Heart right ventricle (tissue), 16 donors: ENCODE measurements around the gene IMMT. TPM values are rescaled to one million over a fixed set of nuclear protein-coding genes. Genes with fewer than 3 reads are reported as not detected.

ENCODE experiments used
- ATAC-seq, 8 donors: fragments of 200-7000 bp; cut with Tn5 transposase; one replicate each; pipeline ENCODE4 v1.9.1; 2020; ENCODE audit warnings: mild to moderate bottlenecking in 8 of 8, moderate library complexity in 8 of 8, moderate number of reproducible peaks in 1 of 8
- DNase-seq, 2 donors: peaks; one replicate each; pipeline ENCODE4 v3.0.0-alpha.2; 2020
- H3K27ac ChIP-seq, 10 donors: fragments of 200-600 bp; sonication (generic) in 2 of 10; one replicate each; pipeline versions ENCODE4 v1.5.0 to v1.8.0; 2020 to 2022; ENCODE audit warnings: mild to moderate bottlenecking in 3 of 10
- H3K27me3 ChIP-seq, 7 donors: fragments of 200-600 bp; one replicate each; pipeline ENCODE4 v1.8.0; 2021 to 2022; ENCODE audit warnings: mild to moderate bottlenecking in 2 of 7
- H3K36me3 ChIP-seq, 9 donors: fragments of 200-600 bp; sonication (generic) in 1 of 9; one replicate each; pipeline versions ENCODE4 v1.5.0 to v1.8.0; 2020 to 2022; ENCODE audit warnings: mild to moderate bottlenecking in 2 of 9
- H3K4me1 ChIP-seq, 9 donors: fragments of 200-600 bp; sonication (generic) in 1 of 9; one replicate each; pipeline versions ENCODE4 v1.5.0 to v1.8.0; 2020 to 2022; ENCODE audit warnings: mild to moderate bottlenecking in 4 of 9
- H3K4me3 ChIP-seq, 10 donors: fragments of 200-600 bp; sonication (generic) in 2 of 10; one replicate each; pipeline versions ENCODE4 v1.5.0 to v1.8.0; 2020 to 2022; ENCODE audit warnings: mild to moderate bottlenecking in 7 of 10, moderate library complexity in 2 of 10
- H3K9me3 ChIP-seq, 11 donors: fragments of 200-600 bp in 10 of 11; sonication (generic) in 2 of 11; one replicate each; pipeline versions ENCODE4 v1.5.0 to v1.8.0; 2013 to 2022; ENCODE audit warnings: mild to moderate bottlenecking in 2 of 11, control low read depth in 1 of 11, moderate library complexity in 1 of 11
- CTCF ChIP-seq, 9 donors: fragments of 200-600 bp; sonication (generic) in 2 of 9; IDR thresholded peaks; one replicate each; pipeline versions ENCODE4 v1.5.0 to v1.8.0; 2021 to 2022; ENCODE audit warnings: antibody characterized with exemption in 9 of 9, mild to moderate bottlenecking in 5 of 9, moderate library complexity in 1 of 9
- WGBS, 2 donors: extraction: QIAGEN DNeasy Blood & Tissue Kit; methylation state at CpG; one replicate each; pipeline ENCODE4 v1.1.7; 2013; ENCODE audit warnings: inconsistent platforms in 1 of 2; 5-methylcytosine and 5-hydroxymethylcytosine counted together
- intact Hi-C, 10 donors: fragments of 100-400 bp; cut with DNase I; formaldehyde crosslinking; loops; one replicate each; pipeline versions ENCODE4 v1.11.1 to v1.14.2; 2022
- polyA plus RNA-seq, 2 donors: library from polyadenylated mRNA; stranded (reverse); fragments of 200-250 nt; gene quantifications; one replicate each; pipeline ENCODE4 v1.2.3, GENCODE V29; 2013
- total RNA-seq, 10 donors: library from RNA; stranded (reverse); fragmentation: NEBNext Ultra II Directional in 3 of 10; extraction: Animal tissue kit (Norgen Biotek cat#: 25700) in 3 of 10; gene quantifications; one replicate each; pipeline versions ENCODE4 v1.2.1 to v1.2.4, GENCODE V29; 2021 to 2023
- donor health status: Arrhythmogenic right ventricular cardiomyopathy.
- donor health status: ischemic (EF 13 %, LVEDD 7.1; RV severe dilation, severe dysfunction).
- donor health status: healthy with polysubstance abuse.
- donor health status: DM: no; HTN: yes; CAD: no.
- donor health status: DM: no; HTN: no; CAD: no.
- donor health status: ischemic (EF 25% LVEDD 6.9; RV normal size, moderate dysfunction).
- donor health status: ischemic (EF 25% LVEDD 5.7; RV mildly dilated, moderate dysfunction).
- donor health status: healthy.
- donor health status: DM: yes; HTN: yes; CAD: no.
- donor health status: Ischemic cardiomyopathy.
- donor health status: ischemic (EF 35%, LVEDD 5.7; RV mildly dilated, moderate dysfunction).
- donor health status: nonischemic (EF 11% LVEDD 7.7; RV severe dilation, severe dysfunction).
- donor health status: DM: yes; HTN: yes; CAD: no.
- donor health status: PGD.
- donor health status: ischemic (EF 29% LVEDD 5.4; RV normal size, mild dysfunction).
- donor health status: nonischemic (EF 23%, LVEDD 6.1; RV moderate dilation, normal function).

IMMT gene
- total and polyA plus RNA-seq, 12 donors = 48.2 to 333 (median 298) TPM

- WGBS, 2 donors = 78 to 79% methylated on average over 5 of the region's 5 CpGs
- DNase-seq (no peak), ATAC-seq (no peak)
- Histone ChIP-seq H3K4me1 (no peaks in the 10 kb centered on the region), H3K4me3 (no peak overlapping the region), H3K27ac (no peak overlapping the region), H3K27me3 (no peaks in the 10 kb centered on the region), H3K36me3 (peaks cover 6 to 100% (median 84%) of the 10 kb centered on the region in 9 donors), H3K9me3 (no peaks in the 10 kb centered on the region)
- intact Hi-C loops = loop anchor here in 2 of 10 donors (5.0 kb wide), 2 partner anchors 38 to 48 kb away; no protein-coding TSS in a partner anchor
- no peak for TF ChIP-seq CTCF (IDR thresholded peaks at IDR 0.05)
These were observed 70.6 kb downstream of the IMMT start for GRCh38 chr2:86124683-86125082.

DNA sequence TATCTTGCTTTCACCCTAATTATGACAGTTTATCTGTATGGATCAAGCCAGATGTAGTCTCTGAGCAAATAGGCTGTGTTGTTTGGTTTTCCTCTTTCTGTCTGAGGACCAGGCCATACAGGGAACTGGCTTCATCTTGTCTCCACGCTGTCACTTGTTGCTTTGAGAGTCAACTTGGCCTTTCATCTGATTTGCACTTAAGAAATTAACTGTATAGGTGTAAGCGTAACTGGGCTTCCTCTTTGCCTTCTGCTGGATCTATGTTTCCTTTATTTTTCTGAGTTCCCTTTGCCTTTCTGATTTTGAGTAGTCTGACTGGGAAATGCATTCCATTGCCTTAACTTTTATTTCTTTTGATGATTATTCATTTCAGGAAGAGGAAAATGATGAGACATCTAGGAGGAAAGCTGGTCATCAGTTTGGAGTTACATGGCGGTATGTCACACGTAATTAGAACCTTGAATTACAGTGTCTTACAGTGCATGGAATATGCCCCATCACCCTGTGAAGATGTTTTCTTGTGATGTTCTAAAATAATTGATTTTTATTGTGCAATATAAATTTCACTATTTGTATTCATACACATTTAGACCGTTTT is 71.8 kb downstream of the IMMT start:
- intact Hi-C loops = no loop called here
- H3K9me3 ChIP-seq = no peaks in the 10 kb centered on the region
- no peak for ATAC-seq

DNA sequence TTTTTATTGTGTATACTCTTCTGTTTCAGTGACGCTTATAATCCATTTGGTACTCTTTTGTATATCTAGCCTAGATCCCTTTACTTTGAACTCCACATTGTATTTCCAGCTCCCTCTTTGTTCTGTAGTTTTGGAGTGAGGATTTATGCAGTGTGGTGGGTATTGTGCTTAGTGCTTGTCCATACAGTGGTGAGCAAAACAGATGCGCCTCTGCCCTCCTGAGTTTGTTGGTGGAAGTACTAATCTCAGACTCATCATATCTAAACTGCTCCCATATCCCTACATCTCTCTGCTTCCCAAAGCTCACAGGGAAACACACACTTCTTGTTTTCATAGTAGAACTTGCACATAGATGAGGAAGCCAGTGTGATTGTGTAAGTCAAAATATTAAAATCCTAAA is 77.1 kb downstream of the IMMT start:
- no peak overlapping the region for H3K4me3 ChIP-seq
- peaks cover 0 to 25% (median 13%) of the 10 kb centered on the region in 9 donors for H3K4me1 ChIP-seq
- no peaks in the 10 kb centered on the region for H3K9me3 ChIP-seq
- no peak for TF ChIP-seq CTCF (IDR thresholded peaks at IDR 0.05)
- DNase-seq (no peak), ATAC-seq (no peak)
- H3K27ac ChIP-seq = no peak overlapping the region
- H3K27me3 ChIP-seq = no peaks in the 10 kb centered on the region
- intact Hi-C loops = no loop called here
- 92 to 96% methylated on average over 2 of the region's 2 CpGs for WGBS, 2 donors
- H3K36me3 ChIP-seq = peaks cover 0 to 100% (median 59%) of the 10 kb centered on the region in 9 donors

More for the DNA sequence above, 71.8 kb downstream of the IMMT start:
- Histone ChIP-seq H3K4me1 (no peaks in the 10 kb centered on the region), H3K27me3 (no peaks in the 10 kb centered on the region), H3K27ac (no peak overlapping the region), H3K36me3 (peaks cover 7 to 100% (median 96%) of the 10 kb centered on the region in 9 donors), H3K4me3 (no peak overlapping the region)
- 94 to 96% methylated on average over 5 of the region's 5 CpGs for WGBS, 2 donors
- no peak for TF ChIP-seq CTCF (IDR thresholded peaks at IDR 0.05)
- no peak for DNase-seq

GRCh38 chr2:86107031-86107430 is 88.2 kb downstream of the IMMT start:
- H3K27ac ChIP-seq = peak overlapping the region in 3 of 10 donors; percentile 84 to 86 (median 85)

More at GRCh38 chr2:86107031-86107430, 88.2 kb downstream of the IMMT start:
- Histone ChIP-seq H3K9me3 (no peaks in the 10 kb centered on the region), H3K4me1 (peaks cover 0 to 42% (median 35%) of the 10 kb centered on the region in 9 donors), H3K27me3 (no peaks in the 10 kb centered on the region), H3K36me3 (peaks cover 0 to 55% (median 21%) of the 10 kb centered on the region in 9 donors), H3K4me3 (peak overlapping the region; percentile 66 to 97 (median 84))
- no peak for TF ChIP-seq CTCF (IDR thresholded peaks at IDR 0.05)
- intact Hi-C loops = no loop called here
- no peak for ATAC-seq
- no peak for DNase-seq
- WGBS, 2 donors = 15 to 16% methylated on average over 5 of the region's 5 CpGs
